ENCODE measurements around the gene RELA.
"Not testable (repeated sequence)": the region's sequence is repeated elsewhere in the genome, so short reads cannot be mapped to it uniquely, and the experiment has no call there.

GRCh38 chr11:65683480-65683879, 20.8 kb upstream of the RELA start:
- not testable (repeated sequence) for TF ChIP-seq ZNF274 (IDR thresholded peaks at IDR 0.05; ENCODE audit: low read depth, low read length); YY1 (IDR thresholded peaks at IDR 0.05; ENCODE audit: insufficient read depth, insufficient read length)
